Adrenal gland (tissue), 5 donors: ENCODE measurements around the gene PAN3.

Experiments used
- POLR2A ChIP-seq, 2 donors: fragments of 450-650 bp; IDR thresholded peaks; one replicate each; pipeline ENCODE4 v1.6.1; 2017; ENCODE audit warnings: antibody characterized with exemption in 2 of 2, mild to moderate bottlenecking in 2 of 2, moderate library complexity in 1 of 2
- TF ChIP-seq, protein P1 (sequence below), 6 experiments: fragments of 450-650 bp in 4 of 6; fragments of 200-600 bp in 2 of 6; sonication (generic) in 1 of 6; IDR thresholded peaks; 1 replicate in 5 of 6; 2 replicates in 1 of 6; pipeline versions ENCODE4 v1.5.1 to v1.8.0; 2016 to 2021; ENCODE audit warnings: antibody characterized with exemption in 6 of 6, mild to moderate bottlenecking in 2 of 6, moderate library complexity in 1 of 6
- donor health status: DM: no; HTN: no; CAD: no.

DNA sequence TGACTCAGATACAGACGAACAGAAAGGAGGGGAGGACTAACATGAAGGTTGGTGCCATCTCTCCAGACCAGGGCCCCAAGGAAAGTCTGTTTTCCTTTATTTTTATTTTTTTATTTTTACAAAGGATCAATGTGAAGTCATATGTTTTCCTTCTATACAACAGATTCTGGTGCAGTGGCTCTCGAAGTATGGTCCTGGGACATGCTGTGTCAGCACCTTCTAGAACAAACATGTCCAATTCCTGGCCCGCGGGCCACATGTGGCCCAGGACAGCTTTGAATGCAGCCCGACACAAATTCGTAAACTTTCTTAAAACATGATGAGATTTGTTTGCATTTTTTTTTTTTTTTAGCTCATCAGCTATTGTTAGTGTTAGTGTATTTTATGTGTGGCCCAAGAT is 181.9 kb downstream of the PAN3 start:
- TF ChIP-seq, protein P1, sequence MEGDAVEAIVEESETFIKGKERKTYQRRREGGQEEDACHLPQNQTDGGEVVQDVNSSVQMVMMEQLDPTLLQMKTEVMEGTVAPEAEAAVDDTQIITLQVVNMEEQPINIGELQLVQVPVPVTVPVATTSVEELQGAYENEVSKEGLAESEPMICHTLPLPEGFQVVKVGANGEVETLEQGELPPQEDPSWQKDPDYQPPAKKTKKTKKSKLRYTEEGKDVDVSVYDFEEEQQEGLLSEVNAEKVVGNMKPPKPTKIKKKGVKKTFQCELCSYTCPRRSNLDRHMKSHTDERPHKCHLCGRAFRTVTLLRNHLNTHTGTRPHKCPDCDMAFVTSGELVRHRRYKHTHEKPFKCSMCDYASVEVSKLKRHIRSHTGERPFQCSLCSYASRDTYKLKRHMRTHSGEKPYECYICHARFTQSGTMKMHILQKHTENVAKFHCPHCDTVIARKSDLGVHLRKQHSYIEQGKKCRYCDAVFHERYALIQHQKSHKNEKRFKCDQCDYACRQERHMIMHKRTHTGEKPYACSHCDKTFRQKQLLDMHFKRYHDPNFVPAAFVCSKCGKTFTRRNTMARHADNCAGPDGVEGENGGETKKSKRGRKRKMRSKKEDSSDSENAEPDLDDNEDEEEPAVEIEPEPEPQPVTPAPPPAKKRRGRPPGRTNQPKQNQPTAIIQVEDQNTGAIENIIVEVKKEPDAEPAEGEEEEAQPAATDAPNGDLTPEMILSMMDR (IDR thresholded peaks at IDR 0.05), result no peak
- no peak for TF ChIP-seq POLR2A (IDR thresholded peaks at IDR 0.05)
